Measurements from ENCODE around the gene PDLIM4.

The PDLIM4 gene

GRCh38 chr5:132268769-132269551 lies 11.5 kb downstream of the PDLIM4 start:
- FAIRE-seq: no peak

- no peak for FAIRE-seq
Measured at GRCh38 chr5:132269635-132270334, 12.3 kb downstream of the PDLIM4 start.

- no peak for FAIRE-seq
Measured at GRCh38 chr5:132270335-132270665, 12.8 kb downstream of the PDLIM4 start.

- FAIRE-seq: no peak
Measured at GRCh38 chr5:132270706-132271105, 13.2 kb downstream of the PDLIM4 start.

GRCh38 chr5:132271251-132272246 lies 14.1 kb downstream of the PDLIM4 start:
- no peak for FAIRE-seq

- no peak for FAIRE-seq
Measured at GRCh38 chr5:132272311-132273210, 15.1 kb downstream of the PDLIM4 start.

- FAIRE-seq: no peak
Measured at GRCh38 chr5:132273631-132274030, 16.1 kb downstream of the PDLIM4 start.

- no peak for FAIRE-seq
Measured at GRCh38 chr5:132274050-132274792, 16.7 kb downstream of the PDLIM4 start.

GRCh38 chr5:132275367-132276220 lies 18.1 kb downstream of the PDLIM4 start:
- FAIRE-seq: no peak

GRCh38 chr5:132277256-132277655 lies 19.8 kb downstream of the PDLIM4 start:
- no peak for FAIRE-seq

GRCh38 chr5:132277971-132278853 lies 20.7 kb downstream of the PDLIM4 start:
- no peak for FAIRE-seq

- FAIRE-seq: no peak
Measured at GRCh38 chr5:132279801-132280200, 22.3 kb downstream of the PDLIM4 start.

GRCh38 chr5:132280371-132281240 lies 23.1 kb downstream of the PDLIM4 start:
- FAIRE-seq: no peak

- no peak for FAIRE-seq
Measured at GRCh38 chr5:132281856-132282614, 24.5 kb downstream of the PDLIM4 start.

- no peak for FAIRE-seq
Measured at GRCh38 chr5:132283423-132284043, 26.0 kb downstream of the PDLIM4 start.

GRCh38 chr5:132289097-132289496 lies 31.6 kb downstream of the PDLIM4 start:
- FAIRE-seq: no peak

GRCh38 chr5:132291026-132291425 lies 33.5 kb downstream of the PDLIM4 start:
- FAIRE-seq: no peak
